Effector memory CD8-positive, alpha-beta T cell (primary cell): ENCODE data around the gene CHRM4.
"Not testable (repeated sequence)": the region's sequence is repeated elsewhere in the genome, so short reads cannot be mapped to it uniquely, and the experiment has no call there.

ENCODE experiments used
- ATAC-seq: fragments of 150-1000 bp; cut with Tn5 transposase; replicated peaks from 2 replicates; pipeline ENCODE4 v1.10.0; 2021; ENCODE audit warnings: mild to moderate bottlenecking, moderate library complexity
- DNase-seq, 3 experiments: peaks; one replicate each; pipeline ENCODE4 v3.0.0; 2021
- H3K27ac Mint-ChIP-seq, 2 donors: one replicate each; pipeline ENCODE4 v1.8.0; 2022; ENCODE audit warnings: mild to moderate bottlenecking in 2 of 2, mixed read lengths in 2 of 2, moderate library complexity in 2 of 2
- H3K27me3 Mint-ChIP-seq, 2 donors: one replicate each; pipeline ENCODE4 v1.8.0; 2022; ENCODE audit warnings: mixed read lengths in 2 of 2
- H3K36me3 Mint-ChIP-seq: one replicate; pipeline ENCODE4 v1.8.0; 2022; ENCODE audit warnings: mild to moderate bottlenecking, moderate library complexity, mixed read lengths; ENCODE audit not compliant: insufficient read depth
- H3K4me1 Mint-ChIP-seq, 2 donors: one replicate each; pipeline ENCODE4 v1.8.0; 2022; ENCODE audit warnings: low read depth in 2 of 2, mixed read lengths in 2 of 2
- H3K4me3 Mint-ChIP-seq, 2 donors: one replicate each; pipeline ENCODE4 v1.8.0; 2022; ENCODE audit warnings: mild to moderate bottlenecking in 2 of 2, mixed read lengths in 2 of 2, moderate library complexity in 2 of 2
- H3K9me3 Mint-ChIP-seq, 2 donors: one replicate each; pipeline ENCODE4 v1.8.0; 2022; ENCODE audit warnings: mixed read lengths in 2 of 2

Gene CHRM4

GRCh38 chr11:46376258-46377050 lies 15.1 kb downstream of the CHRM4 start:
- peak overlapping the region; percentile 46 to 49 for H3K27ac Mint-ChIP-seq
- ATAC-seq = no peak
- peaks cover 4 to 12% of the 10 kb centered on the region in 2 donors for H3K4me1 Mint-ChIP-seq
- no peak overlapping the region for H3K4me3 Mint-ChIP-seq
- no peaks in the 10 kb centered on the region for H3K9me3 Mint-ChIP-seq
- H3K27me3 Mint-ChIP-seq = no peaks in the 10 kb centered on the region
- no peak for DNase-seq
- peaks cover 69% of the 10 kb centered on the region for H3K36me3 Mint-ChIP-seq

- peaks cover 78% of the 10 kb centered on the region for H3K36me3 Mint-ChIP-seq
- no peak for ATAC-seq
- no peaks in the 10 kb centered on the region for H3K27me3 Mint-ChIP-seq
- no peak overlapping the region for H3K4me3 Mint-ChIP-seq
- no peaks in the 10 kb centered on the region for H3K9me3 Mint-ChIP-seq
- no peak for DNase-seq
- H3K4me1 Mint-ChIP-seq = peaks cover 0 to 12% of the 10 kb centered on the region in 2 donors
- H3K27ac Mint-ChIP-seq = no peak overlapping the region
These were observed 16.0 kb downstream of the CHRM4 start for GRCh38 chr11:46375392-46376101.

- no peak overlapping the region for H3K4me3 Mint-ChIP-seq
- ATAC-seq (no peak), DNase-seq (no peak)
- no peaks in the 10 kb centered on the region for H3K9me3 Mint-ChIP-seq
- H3K4me1 Mint-ChIP-seq = peaks cover 2 to 12% of the 10 kb centered on the region in 2 donors
- peaks cover 84% of the 10 kb centered on the region for H3K36me3 Mint-ChIP-seq
- no peaks in the 10 kb centered on the region for H3K27me3 Mint-ChIP-seq
- no peak overlapping the region for H3K27ac Mint-ChIP-seq
These were observed 16.8 kb downstream of the CHRM4 start for GRCh38 chr11:46374815-46375214.

- no peaks in the 10 kb centered on the region for H3K9me3 Mint-ChIP-seq
- no peak overlapping the region for H3K4me3 Mint-ChIP-seq
- DNase-seq = no peak
- peaks cover 6 to 8% of the 10 kb centered on the region in 2 donors for H3K4me1 Mint-ChIP-seq
- H3K36me3 Mint-ChIP-seq = peaks cover 84% of the 10 kb centered on the region
- peak overlapping the region in 1 of 2 donors; percentile 46 for H3K27ac Mint-ChIP-seq
- ATAC-seq = no peak
- no peaks in the 10 kb centered on the region for H3K27me3 Mint-ChIP-seq
These were observed 17.5 kb downstream of the CHRM4 start for GRCh38 chr11:46373787-46374740.

GRCh38 chr11:46372501-46372900 lies 19.1 kb downstream of the CHRM4 start:
- Mint-ChIP-seq H3K27ac (peak overlapping the region in 1 of 2 donors; percentile 51), H3K4me1 (peaks cover 6 to 11% of the 10 kb centered on the region in 2 donors), H3K36me3 (peaks cover 89% of the 10 kb centered on the region)
- not testable (repeated sequence) for ATAC-seq, H3K27me3 Mint-ChIP-seq, H3K9me3 Mint-ChIP-seq, H3K4me3 Mint-ChIP-seq, DNase-seq

GRCh38 chr11:46372086-46372485 lies 19.5 kb downstream of the CHRM4 start:
- peaks cover 9 to 14% of the 10 kb centered on the region in 2 donors for H3K4me1 Mint-ChIP-seq
- DNase-seq = no peak
- H3K9me3 Mint-ChIP-seq = no peaks in the 10 kb centered on the region
- no peaks in the 10 kb centered on the region for H3K27me3 Mint-ChIP-seq
- peaks cover 88% of the 10 kb centered on the region for H3K36me3 Mint-ChIP-seq
- no peak for ATAC-seq
- H3K4me3 Mint-ChIP-seq = no peak overlapping the region
- peak overlapping the region in 1 of 2 donors; percentile 51 for H3K27ac Mint-ChIP-seq

GRCh38 chr11:46371262-46371661 lies 20.3 kb downstream of the CHRM4 start:
- peaks cover 11 to 17% of the 10 kb centered on the region in 2 donors for H3K4me1 Mint-ChIP-seq
- H3K4me3 Mint-ChIP-seq, H3K27ac Mint-ChIP-seq, H3K9me3 Mint-ChIP-seq, DNase-seq, ATAC-seq, H3K27me3 Mint-ChIP-seq: not testable (repeated sequence)
- peaks cover 80% of the 10 kb centered on the region for H3K36me3 Mint-ChIP-seq

- Mint-ChIP-seq H3K4me1 (peaks cover 19 to 22% of the 10 kb centered on the region in 2 donors), H3K4me3 (no peak overlapping the region), H3K27ac (peak overlapping the region; percentile 5 to 44), H3K36me3 (peaks cover 73% of the 10 kb centered on the region), H3K27me3 (no peaks in the 10 kb centered on the region), H3K9me3 (no peaks in the 10 kb centered on the region)
- DNase-seq = no peak
- no peak for ATAC-seq
These were observed 21.3 kb downstream of the CHRM4 start for GRCh38 chr11:46370253-46370652.

- ATAC-seq (peak; percentile 60), DNase-seq (peak in 1 of 3 experiments; percentile 52)
- Mint-ChIP-seq H3K27ac (peak overlapping the region; percentile 44 to 84), H3K9me3 (no peaks in the 10 kb centered on the region), H3K36me3 (peaks cover 70% of the 10 kb centered on the region), H3K4me3 (no peak overlapping the region), H3K27me3 (no peaks in the 10 kb centered on the region), H3K4me1 (peaks cover 26% of the 10 kb centered on the region in 2 donors)
These were observed 22.0 kb downstream of the CHRM4 start for GRCh38 chr11:46369458-46370152.

GRCh38 chr11:46367916-46368267 lies 23.7 kb downstream of the CHRM4 start:
- Mint-ChIP-seq H3K36me3 (peaks cover 63% of the 10 kb centered on the region), H3K27me3 (no peaks in the 10 kb centered on the region), H3K27ac (peak overlapping the region in 1 of 2 donors; percentile 79), H3K9me3 (no peaks in the 10 kb centered on the region), H3K4me3 (no peak overlapping the region), H3K4me1 (peaks cover 36% of the 10 kb centered on the region in 2 donors)
- DNase-seq = no peak
- ATAC-seq = no peak

GRCh38 chr11:46367244-46367915 lies 24.2 kb downstream of the CHRM4 start:
- Mint-ChIP-seq H3K27ac (peak overlapping the region in 1 of 2 donors; percentile 79), H3K36me3 (peaks cover 61% of the 10 kb centered on the region), H3K27me3 (no peaks in the 10 kb centered on the region), H3K9me3 (no peaks in the 10 kb centered on the region), H3K4me3 (peak overlapping the region; percentile 37 to 38), H3K4me1 (peaks cover 40 to 41% of the 10 kb centered on the region in 2 donors)
- DNase-seq (peak; percentile 75 to 82 (median 77)), ATAC-seq (peak; percentile 92)

- Mint-ChIP-seq H3K27me3 (no peaks in the 10 kb centered on the region), H3K4me3 (peak overlapping the region; percentile 37 to 38), H3K27ac (peak overlapping the region in 1 of 2 donors; percentile 79), H3K4me1 (peaks cover 44 to 45% of the 10 kb centered on the region in 2 donors), H3K36me3 (peaks cover 56% of the 10 kb centered on the region), H3K9me3 (no peaks in the 10 kb centered on the region)
- ATAC-seq (no peak), DNase-seq (no peak)
These were observed 24.9 kb downstream of the CHRM4 start for GRCh38 chr11:46366661-46367161.
